Brain pericyte (primary cell): ENCODE measurements around the gene ANKEF1.
"Not testable (repeated sequence)": the region's sequence is repeated elsewhere in the genome, so short reads cannot be mapped to it uniquely, and the experiment has no call there.

Experiments
- DNase-seq: peaks from one replicate; pipeline ENCODE4 v3.0.0-alpha.2; 2012; ENCODE audit warnings: low read depth, low spot score

The ANKEF1 gene

DNA sequence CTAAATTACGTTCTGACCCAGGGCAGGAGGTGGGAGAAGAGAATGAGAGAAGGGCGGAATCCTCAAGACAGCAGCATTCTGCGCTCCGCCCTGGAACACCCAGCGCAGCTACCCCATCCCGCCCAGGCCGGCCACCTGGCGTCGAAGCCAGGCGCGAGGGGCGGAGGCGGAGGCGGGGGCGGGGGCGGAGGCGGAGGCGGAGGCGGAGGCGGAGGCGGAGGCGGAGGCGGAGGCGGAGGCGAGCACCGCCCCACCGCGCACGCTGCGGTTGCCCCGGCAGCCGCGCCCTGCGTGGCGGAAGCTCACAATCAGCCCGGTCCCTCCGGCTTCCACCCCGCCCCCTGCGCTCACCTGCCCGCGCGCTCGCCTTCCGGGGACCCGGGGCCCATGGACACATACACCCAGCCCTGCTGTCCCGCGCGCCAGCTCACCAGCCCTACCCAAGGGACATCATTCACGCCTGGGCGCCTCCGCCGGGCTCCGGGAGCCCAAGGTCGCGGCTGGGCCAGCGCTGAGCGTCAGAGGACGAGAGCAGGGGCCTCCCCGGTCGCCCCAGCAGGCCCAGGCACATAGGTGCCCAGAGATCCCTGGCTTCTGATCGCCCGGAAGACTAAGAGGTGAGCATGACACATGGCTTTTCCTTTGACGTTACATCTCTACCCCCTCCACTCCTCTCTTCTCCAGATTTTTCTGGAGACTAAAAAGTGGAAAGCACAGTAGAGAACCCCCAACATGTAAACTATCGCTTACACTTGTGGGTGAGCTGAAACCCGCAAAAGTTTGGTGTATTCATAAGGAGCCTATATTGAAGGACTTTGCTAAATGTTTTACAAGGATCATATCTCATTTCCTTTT is at the start of gene ANKEF1:
TSS of gene ANKEF1 (plus strand) at position 271 of the 855 bp plus-strand sequence. CDS start 3,315 bp downstream, outside the sequence.
- DNase-seq, result no peak

DNA sequence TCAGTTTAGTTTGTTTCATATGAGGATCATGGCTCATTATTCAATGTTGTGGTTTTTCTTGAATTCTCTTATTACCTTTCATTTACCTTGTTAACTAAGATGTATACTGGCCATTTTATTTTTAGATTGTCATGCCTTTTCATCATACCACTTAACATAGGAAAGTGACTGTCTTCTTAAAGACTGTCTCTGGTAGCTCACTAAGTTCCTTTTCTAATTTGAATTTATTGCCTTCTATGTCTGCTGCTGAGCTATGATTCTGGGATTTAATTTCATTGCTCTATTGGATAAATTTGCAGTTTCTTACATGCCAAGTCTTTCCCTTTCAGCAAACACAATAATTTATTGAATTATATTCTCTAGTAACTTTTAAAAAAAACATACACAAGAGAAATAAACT is 49.5 kb upstream of the ANKEF1 start:
- no peak for DNase-seq

DNA sequence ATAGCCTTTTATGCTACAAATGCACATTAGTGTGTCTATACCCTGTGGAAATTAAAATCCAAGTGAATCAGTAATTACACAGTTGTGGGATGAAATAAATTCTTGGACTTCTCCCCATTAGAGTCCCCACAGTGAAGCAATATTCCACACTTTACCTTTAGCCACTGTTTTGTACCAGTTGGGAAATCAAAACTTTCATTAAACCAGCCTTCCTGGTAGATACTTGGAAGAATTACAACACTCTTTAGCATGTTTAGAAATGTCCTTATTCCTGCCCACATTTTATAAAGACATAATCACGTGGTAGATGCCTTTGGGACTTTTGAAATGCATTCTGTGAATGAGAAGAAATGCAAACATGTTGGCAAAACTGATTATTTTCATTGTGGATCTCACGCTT is 49.0 kb upstream of the ANKEF1 start:
- DNase-seq, result no peak

DNA sequence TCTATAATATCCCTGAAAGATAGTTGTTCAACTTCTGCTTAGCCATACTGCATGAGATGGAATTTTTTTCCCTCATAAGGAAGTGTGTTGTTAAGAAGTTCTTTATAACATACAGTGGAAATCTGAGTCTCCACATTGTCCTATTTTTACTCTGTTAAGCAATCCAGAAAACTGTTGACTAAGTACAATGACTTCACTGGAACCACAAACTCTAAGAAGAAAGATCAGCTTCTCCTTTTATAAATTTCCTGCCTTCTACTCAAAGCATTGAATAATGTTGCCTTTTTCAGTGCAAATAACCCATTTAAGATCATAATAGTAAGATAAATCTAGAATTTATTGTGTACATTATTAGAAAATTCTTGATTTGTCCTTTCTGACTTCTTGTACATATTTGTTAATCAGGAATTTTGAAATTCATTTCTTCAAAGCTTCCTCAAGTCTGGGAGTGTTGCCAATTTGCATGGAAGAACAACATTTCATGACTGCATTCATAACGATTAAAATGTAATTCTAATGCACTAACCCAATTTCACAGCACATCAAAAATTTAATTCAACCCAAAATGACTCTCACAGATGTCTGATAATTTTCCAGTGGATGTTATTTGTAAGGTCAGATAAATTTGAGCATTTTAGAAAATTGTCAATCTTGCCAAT is 45.6 kb upstream of the ANKEF1 start:
- DNase-seq, result no peak

DNA sequence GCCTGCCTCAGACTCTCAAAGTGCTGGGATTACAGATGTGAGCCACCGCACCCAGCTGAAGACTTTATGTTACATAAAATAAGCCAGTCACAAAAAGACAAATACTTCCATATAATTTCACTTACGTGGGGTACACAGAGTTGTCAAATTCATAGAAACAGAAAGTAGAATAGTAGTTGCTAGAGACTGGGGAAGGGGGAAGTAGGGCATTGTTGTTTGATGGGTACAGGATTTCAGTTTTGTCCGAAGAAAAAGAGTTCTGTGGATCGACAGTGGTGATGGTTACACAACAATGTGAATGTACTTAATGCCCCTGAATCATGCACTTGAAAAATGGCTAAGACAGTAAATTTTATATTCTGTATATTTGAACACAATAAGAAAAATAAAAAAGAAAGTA is 41.6 kb upstream of the ANKEF1 start:
- DNase-seq, result no peak

DNA sequence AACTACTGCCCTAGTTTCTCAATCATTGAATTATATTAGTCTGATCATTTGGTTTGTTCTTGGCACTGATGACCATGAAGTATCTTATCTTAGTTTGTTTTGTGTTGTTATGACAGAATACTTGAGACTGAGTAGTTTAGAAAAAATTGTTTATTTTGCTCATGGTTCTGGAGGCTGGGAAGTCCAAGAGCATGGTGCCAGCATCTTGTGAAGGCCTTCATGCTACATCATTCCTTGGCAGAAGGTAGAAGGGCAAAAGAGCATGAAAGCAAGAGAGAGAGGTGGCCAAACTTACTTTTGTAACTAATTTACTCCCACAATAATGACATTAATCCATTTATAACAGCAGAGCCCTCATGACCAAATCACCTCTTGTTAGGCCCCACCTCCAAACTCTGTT is 40.1 kb upstream of the ANKEF1 start:
- no peak for DNase-seq

DNA sequence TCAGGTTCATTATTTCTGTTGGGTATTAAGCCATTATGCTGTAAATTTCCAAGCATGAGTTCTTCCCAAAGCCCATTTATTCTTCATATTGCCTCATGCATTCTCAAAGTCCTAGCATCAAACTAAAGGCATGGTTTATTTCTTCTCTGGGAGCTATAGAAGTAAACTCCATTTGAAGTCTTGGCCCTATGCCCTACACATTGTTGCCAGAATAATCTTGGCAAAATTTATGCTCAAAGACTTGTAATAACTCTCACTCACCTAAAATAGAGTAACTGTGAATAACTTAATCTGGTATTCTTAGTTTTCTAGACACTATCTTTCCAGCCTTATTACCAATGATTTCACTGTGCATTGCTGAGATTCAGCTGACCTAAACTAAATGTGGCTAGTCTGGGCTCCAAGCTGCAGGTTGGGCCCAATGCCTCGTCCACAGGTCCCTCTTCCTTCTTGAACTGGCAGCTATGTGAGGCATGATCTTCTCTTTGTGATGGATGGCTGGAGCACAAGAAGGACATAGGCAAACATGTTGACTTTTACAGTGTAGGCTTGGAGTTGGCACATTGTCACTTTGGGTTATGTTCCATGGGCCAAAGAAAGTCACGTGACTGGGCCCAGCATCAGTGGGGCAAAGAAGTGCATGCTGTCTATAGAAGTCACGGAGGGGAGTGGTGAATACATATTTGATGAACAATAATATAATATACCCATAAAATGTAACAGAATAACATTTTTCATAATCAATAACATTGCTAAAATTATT is 39.1 kb upstream of the ANKEF1 start:
- DNase-seq, result no peak

DNA sequence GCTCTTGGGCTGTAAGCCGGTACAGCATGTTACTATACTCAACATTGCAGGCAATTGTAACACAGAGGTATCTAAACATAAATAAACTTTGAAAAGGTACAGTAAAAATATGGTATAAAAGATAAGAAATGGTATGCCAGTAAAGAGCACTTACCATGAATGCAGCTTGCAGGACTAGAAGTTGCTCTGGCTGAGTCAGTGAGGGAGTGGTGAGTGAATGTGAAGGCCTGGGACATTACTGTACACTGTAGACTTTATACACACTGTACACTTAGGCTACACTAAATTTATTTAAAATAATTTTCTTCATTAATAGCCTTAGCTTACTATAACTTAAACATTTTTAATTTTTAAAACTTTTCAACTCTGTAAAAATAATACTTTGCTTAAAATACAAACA is 37.8 kb upstream of the ANKEF1 start:
- no peak for DNase-seq

DNA sequence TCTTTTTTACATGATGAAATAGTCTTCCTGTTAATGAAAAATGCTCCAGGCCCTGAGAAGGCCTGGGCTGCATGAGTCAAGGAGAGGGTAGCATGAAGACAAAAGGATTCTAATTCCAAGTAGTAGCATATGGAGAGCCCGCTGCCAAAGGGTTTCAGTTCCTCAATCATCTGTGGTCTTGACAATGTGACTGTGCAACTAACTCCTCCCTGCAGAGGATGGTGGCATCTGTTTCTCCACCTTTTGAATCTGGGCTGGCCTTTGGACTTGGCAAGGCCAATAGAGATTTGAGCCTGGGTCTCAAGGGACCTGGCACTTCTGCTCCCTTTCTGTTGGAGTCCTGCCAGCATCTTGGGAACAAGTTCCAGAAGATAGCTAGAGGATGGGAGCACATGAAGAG is 35.1 kb upstream of the ANKEF1 start:
- DNase-seq, result no peak

DNA sequence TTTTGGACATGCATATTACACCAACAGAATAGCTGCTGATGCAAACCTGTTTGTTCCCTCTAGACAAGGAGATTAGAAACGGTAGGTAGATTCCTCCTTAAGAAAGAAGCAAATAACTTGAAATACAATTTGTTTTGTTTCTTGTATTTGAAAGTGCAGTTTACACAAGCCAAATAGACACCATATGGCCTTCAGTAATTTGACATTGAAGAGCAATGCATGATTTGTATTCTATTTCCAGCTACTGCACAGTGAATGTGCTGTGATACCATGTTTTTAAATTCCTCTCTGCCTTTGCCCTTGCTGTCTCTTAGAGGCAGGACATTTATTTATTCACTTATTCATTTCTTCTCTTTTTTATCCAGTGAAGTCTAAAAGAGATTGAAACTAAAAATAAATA is 31.9 kb upstream of the ANKEF1 start:
- no peak for DNase-seq

DNA sequence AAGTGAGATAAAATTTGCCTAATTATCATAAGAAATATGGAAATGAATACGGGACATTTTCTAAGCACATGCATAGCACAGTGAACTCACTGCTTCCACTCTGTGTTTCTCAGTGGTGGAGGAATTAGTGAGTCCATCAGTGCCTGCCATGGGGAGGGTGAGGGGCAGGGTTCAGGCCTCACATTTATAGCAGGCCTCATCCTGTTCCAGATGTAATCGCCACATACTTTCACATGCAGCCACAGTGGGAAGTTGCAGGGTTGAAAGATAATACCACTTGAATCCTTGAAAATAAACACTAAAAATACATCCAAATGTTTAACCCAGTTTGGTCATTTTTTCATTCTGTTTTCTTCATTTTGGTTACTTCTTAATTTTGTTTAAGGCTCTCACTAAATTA is 29.9 kb upstream of the ANKEF1 start:
- no peak for DNase-seq

DNA sequence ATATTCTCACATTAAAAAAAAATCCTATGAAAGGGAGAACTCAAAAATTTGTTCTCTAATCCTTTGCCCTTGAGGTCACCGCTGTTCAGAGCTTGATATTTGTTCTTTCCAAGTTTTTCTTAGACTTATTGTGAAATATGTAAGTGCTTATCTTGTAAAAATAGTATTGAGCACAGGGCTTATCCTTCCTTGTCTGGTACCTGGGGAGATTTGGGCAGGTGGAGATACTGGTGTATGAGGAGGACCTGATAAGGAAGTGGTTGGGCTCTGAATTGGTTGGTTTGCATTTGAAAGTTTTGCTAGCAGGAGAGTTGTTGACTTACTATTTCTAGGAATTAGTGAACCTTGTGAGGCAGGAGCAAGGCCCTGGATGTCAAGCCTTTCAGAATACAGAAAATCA is 28.9 kb upstream of the ANKEF1 start:
- no peak for DNase-seq

DNA sequence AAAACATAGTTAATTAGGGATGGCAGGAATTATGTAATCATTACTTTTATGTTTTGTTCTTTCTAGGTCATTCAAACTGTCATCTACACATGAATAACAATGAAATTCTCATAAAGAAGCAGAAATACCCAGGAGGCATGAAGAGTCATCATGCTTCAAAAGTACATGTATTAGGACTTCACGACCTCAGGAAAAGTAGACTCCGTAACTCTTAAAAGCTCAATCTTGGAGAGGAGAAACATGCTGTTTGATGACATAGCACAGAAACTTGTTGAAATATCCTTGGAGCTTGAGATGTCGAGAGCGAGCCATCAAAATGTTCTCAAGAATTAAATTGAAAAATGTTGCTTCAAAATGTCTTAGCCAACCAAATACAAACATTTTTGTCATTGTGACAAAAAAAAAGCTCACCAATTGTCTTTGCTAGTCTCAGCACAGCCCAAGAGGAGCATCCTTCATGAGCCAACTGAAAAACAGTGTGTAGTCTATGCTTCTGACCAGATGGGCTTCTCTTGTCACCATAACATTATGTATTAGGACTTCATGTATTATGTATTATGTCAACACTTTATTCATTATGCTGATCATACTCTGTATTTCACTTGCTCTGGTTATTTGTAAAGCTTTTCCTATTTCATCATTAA is 28.2 kb upstream of the ANKEF1 start:
- DNase-seq, result no peak

DNA sequence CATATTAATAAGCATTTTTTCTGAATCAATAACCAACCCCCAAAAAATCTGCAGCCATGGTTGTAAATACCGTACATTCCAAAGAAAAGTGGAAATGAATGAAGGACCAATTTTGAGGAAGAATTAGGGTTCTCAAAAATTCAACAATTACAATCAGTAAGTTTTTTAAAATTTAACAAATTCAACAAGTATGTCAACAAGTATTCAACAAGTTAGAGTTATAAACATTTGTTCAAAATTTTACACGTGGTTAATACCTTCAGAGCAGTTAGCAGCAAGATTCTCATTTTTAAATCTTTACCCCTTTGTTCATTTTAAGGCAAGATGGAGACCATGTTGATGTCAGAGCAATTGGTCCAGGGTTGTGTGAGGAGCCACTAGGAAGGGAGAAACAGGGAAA is 27.6 kb upstream of the ANKEF1 start:
- DNase-seq, result no peak

DNA sequence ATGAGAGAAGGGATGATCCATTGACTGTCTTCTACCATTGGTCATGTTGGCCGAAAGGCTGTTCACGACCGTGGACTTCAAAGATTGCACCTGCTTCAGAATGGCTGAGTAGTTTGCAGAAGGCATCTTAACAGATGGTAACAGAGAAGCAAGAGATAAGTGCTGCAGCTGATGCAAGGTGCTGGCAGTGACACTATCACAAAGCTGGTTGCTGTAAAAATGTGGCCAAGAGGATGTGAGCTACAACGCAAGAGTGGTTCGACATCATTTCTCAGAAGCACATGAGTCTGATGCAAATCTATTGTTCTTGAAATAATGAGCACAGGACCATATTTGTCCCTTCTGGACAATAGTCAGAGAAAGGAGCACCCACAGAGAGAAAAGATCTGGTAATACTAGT is 27.0 kb upstream of the ANKEF1 start:
- DNase-seq, result no peak

DNA sequence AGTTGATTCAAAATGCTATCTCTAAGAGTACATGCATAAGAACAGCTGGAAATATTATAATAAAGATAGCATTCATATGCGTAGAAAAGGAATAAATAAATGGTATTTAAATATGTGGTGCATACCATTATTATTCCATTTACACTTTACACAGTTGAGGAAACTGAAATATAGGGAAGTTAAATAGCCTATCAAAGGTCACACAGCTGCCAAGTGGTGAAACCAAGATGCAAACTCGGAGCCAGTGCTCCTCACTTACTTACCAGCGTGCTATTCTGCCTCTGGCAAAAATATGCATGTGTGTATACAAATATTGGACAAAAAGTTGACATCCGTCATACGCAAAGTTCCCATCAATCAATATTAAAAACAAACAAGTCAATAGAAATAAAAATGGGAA is 22.3 kb upstream of the ANKEF1 start:
- no peak for DNase-seq

DNA sequence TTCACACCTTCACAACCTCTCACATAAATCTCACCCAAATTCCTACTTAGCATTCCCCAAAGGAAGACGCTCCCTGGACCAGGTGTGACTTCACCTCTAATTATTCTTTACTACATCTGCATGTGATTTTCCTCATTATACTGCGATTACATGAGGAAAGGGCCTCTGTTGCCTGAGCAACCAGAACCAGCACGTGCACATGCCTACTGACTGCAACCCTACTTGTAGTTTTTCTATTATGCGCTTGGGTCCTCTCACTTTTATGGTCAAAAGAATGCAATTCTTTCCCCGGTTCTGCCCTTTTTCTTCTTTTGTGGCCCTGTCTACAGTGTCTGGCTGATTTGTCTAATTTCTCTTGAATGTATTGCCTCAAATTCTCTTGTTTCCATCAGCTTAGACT is 20.4 kb upstream of the ANKEF1 start:
- DNase-seq, result no peak

DNA sequence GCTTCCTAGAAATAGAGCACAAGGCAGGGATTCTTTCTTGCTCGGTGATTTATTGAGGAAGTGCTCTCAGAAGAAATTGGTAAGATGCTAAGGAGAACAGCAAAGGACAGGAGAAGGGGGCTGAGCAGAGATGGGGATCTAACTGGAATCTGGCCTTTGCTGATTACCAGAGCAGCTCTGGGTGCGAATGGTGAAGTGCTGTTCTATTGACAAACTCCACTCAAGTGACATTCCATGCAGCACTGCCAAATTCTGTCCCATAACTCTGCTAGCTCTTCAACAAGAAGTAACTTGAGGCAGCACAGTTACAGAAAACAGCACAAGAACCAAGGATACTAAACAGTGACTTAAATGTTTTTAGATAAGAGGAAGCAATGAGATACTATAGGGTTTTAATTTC is 13.8 kb upstream of the ANKEF1 start:
- DNase-seq, result no peak

DNA sequence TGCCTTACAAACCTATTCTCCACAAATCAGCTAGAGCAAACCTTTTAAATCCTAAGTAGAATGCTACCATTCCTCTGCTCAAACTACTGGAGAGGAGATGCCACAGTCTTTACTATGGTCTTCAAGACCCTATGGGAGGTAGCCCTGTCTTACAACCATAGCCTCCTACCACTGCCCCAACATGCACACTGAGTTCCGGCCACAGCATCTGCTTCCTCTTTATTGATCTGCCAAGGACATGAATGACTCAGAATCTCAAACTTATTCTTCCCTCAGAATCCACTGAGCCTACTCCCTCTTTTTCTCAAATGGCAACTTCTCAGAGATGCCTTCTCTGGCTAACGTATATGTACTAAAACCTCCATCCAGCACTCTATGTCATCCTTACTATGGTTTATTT is 12.2 kb upstream of the ANKEF1 start:
- DNase-seq, result no peak

DNA sequence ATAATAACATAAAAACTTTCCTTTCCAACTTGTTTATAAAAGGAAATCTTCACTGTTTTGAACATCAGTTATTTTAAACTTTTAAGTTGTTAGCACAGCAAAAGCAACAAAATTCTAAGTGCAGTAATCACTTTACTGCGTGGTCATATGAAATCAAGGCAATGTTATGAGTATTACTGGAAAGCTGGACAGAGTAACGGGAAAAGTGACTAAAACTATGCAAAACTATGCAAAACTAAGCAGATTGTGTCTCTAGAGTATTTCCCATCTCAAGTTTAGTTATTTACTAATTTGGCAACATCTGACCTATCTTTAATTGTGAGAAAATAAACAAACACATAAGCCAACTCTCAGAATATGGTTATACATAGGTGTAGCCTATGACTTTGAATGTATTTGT is 10.9 kb upstream of the ANKEF1 start:
- DNase-seq, result no peak

DNA sequence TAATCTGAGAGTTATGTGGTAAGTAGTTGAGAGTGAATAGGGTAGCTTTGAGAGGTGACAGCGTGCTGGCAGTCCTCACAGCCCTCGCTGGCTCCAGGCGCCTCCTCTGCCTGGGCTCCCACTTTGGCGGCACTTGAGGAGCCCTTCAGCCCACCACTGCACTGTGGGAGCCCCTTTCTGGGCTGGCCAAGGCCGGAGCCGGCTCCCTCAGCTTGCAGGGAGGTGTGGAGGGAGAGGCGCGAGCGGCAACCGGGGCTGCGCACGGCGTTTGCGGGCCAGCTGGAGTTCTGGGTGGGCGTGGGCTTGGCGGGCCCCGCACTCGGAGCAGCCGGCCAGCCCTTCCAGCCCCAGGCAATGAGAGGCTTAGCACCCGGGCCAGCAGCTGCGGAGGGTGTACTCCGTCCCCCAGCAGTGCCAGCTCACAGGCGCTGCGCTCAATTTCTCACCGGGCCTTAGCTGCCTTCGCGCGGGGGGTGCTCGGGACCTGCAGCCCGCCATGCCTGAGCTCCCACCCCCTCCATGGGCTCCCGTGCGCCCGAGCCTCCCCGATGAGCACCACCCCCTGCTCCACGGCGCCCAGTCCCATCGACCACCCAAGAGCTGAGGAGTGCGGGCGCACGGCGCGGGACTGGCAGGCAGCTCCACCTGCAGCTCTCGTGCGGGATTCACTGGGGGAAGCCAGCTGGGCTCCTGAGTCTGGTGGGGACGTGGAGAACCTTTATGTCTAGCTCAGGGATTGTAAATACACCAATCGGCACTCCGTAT is 3.2 kb upstream of the ANKEF1 start:
- DNase-seq, result not testable (repeated sequence)
